ENCODE data around the gene PFDN2. TPM values are rescaled to one million over a fixed set of nuclear protein-coding genes. Genes with fewer than 3 reads are reported as not detected.
A peak's percentile ranks its signal among the peaks of the same experiment; 100 is the strongest.

The PFDN2 gene
- total RNA-seq, 1 donor from 2014 or later: 56.2 TPM

GRCh38 chr1:161145832-161146231 lies 28.0 kb upstream of the PFDN2 start:
- Histone ChIP-seq H3K27me3 (no peaks in the 10 kb centered on the region), H3K27ac (no peak overlapping the region), H3K4me1 (no peaks in the 10 kb centered on the region), H3K4me3 (no peak overlapping the region), H3K36me3 (no peaks in the 10 kb centered on the region), H3K9me3 (no peaks in the 10 kb centered on the region)
- intact Hi-C loops (cut with DNase I): no loop called here
- TF ChIP-seq CTCF (IDR thresholded peaks at IDR 0.05): no peak
- ATAC-seq (no peak), DNase-seq (no peak)

- peaks cover 12% of the 10 kb centered on the region for H3K4me1 ChIP-seq
- intact Hi-C loops (cut with DNase I): no loop called here
- H3K27ac ChIP-seq: no peak overlapping the region
- DNase-seq: no peak
- H3K4me3 ChIP-seq: no peak overlapping the region
- no peaks in the 10 kb centered on the region for H3K27me3 ChIP-seq
- H3K9me3 ChIP-seq: no peaks in the 10 kb centered on the region
- no peaks in the 10 kb centered on the region for H3K36me3 ChIP-seq
- ATAC-seq: no peak
- no peak for TF ChIP-seq CTCF (IDR thresholded peaks at IDR 0.05)
Observed at GRCh38 chr1:161140755-161141400, 23.0 kb upstream of the PFDN2 start.

- intact Hi-C loops (cut with DNase I): no loop called here
- H3K27me3 ChIP-seq: no peaks in the 10 kb centered on the region
- peaks cover 13% of the 10 kb centered on the region for H3K4me1 ChIP-seq
- peak; percentile 58 for TF ChIP-seq CTCF (IDR thresholded peaks at IDR 0.05)
- no peaks in the 10 kb centered on the region for H3K9me3 ChIP-seq
- H3K4me3 ChIP-seq: no peak overlapping the region
- H3K36me3 ChIP-seq: no peaks in the 10 kb centered on the region
- no peak overlapping the region for H3K27ac ChIP-seq
- peak; percentile 56 for ATAC-seq
- DNase-seq: no peak
Observed at GRCh38 chr1:161139766-161140165, 21.9 kb upstream of the PFDN2 start.

- ATAC-seq (no peak), DNase-seq (no peak)
- intact Hi-C loops (cut with DNase I): no loop called here
- Histone ChIP-seq H3K27ac (peak overlapping the region; percentile 53), H3K9me3 (no peaks in the 10 kb centered on the region), H3K4me1 (peaks cover 26% of the 10 kb centered on the region), H3K36me3 (no peaks in the 10 kb centered on the region), H3K27me3 (no peaks in the 10 kb centered on the region), H3K4me3 (no peak overlapping the region)
- no peak for TF ChIP-seq CTCF (IDR thresholded peaks at IDR 0.05)
Observed at GRCh38 chr1:161138431-161138830, 20.6 kb upstream of the PFDN2 start.

GRCh38 chr1:161137881-161138280 lies 20.0 kb upstream of the PFDN2 start:
- Histone ChIP-seq H3K4me3 (no peak overlapping the region), H3K27ac (peak overlapping the region; percentile 53), H3K36me3 (no peaks in the 10 kb centered on the region), H3K9me3 (no peaks in the 10 kb centered on the region), H3K27me3 (no peaks in the 10 kb centered on the region), H3K4me1 (peaks cover 28% of the 10 kb centered on the region)
- ATAC-seq (no peak), DNase-seq (no peak)
- intact Hi-C loops (cut with DNase I): no loop called here
- no peak for TF ChIP-seq CTCF (IDR thresholded peaks at IDR 0.05)
